Activated T-helper 1 cell treated with anti-CD3 and anti-CD28 coated beads, Interleukin-12 subunit alpha, Interleukin-12 subunit beta, Interleukin-2, Interleukin-4 antibody, amounts not matched to agents 30 ng/mL and 10 ng/mL and 1 ng/mL, durations not matched to agents 14 hours and 24 hours and 36 hours (primary cell): ENCODE results near the gene TRIO. TPM values are rescaled to one million over a fixed set of nuclear protein-coding genes. Genes with fewer than 3 reads are reported as not detected.
A peak's percentile ranks its signal among the peaks of the same experiment; 100 is the strongest.
"Not testable (repeated sequence)": the region's sequence is repeated elsewhere in the genome, so short reads cannot be mapped to it uniquely, and the experiment has no call there.

Source experiments
- DNase-seq: peaks from one replicate; pipeline ENCODE4 v3.0.0; 2021; ENCODE audit warnings: low spot score
- H3K27ac Mint-ChIP-seq: one replicate; pipeline ENCODE4 v1.8.0; 2021; ENCODE audit warnings: mild to moderate bottlenecking, mixed read lengths
- H3K27me3 Mint-ChIP-seq: one replicate; pipeline ENCODE4 v1.8.0; 2022; ENCODE audit warnings: mild to moderate bottlenecking, moderate library complexity, mixed read lengths; ENCODE audit not compliant: insufficient read depth
- H3K36me3 Mint-ChIP-seq: one replicate; pipeline ENCODE4 v1.8.0; 2021; ENCODE audit warnings: low read depth, mixed read lengths
- H3K4me1 Mint-ChIP-seq: one replicate; pipeline ENCODE4 v1.8.0; 2021; ENCODE audit warnings: low read depth, mixed read lengths
- H3K4me3 Mint-ChIP-seq: one replicate; pipeline ENCODE4 v1.8.0; 2021; ENCODE audit warnings: mild to moderate bottlenecking, moderate library complexity, mixed read lengths
- H3K9me3 Mint-ChIP-seq: one replicate; pipeline ENCODE4 v1.8.0; 2021; ENCODE audit warnings: mixed read lengths
- intact Hi-C: fragments of 100-400 bp; cut with micrococcal nuclease; formaldehyde crosslinking; loops from one replicate; pipeline ENCODE4 v1.15.1; 2024
- total RNA-seq: library from RNA; stranded (reverse); gene quantifications from 2 replicates; pipeline ENCODE4 v1.2.3, GENCODE V29; 2022

Gene TRIO
- 10.2 and 11.4 TPM in 2 replicates for total RNA-seq

DNA sequence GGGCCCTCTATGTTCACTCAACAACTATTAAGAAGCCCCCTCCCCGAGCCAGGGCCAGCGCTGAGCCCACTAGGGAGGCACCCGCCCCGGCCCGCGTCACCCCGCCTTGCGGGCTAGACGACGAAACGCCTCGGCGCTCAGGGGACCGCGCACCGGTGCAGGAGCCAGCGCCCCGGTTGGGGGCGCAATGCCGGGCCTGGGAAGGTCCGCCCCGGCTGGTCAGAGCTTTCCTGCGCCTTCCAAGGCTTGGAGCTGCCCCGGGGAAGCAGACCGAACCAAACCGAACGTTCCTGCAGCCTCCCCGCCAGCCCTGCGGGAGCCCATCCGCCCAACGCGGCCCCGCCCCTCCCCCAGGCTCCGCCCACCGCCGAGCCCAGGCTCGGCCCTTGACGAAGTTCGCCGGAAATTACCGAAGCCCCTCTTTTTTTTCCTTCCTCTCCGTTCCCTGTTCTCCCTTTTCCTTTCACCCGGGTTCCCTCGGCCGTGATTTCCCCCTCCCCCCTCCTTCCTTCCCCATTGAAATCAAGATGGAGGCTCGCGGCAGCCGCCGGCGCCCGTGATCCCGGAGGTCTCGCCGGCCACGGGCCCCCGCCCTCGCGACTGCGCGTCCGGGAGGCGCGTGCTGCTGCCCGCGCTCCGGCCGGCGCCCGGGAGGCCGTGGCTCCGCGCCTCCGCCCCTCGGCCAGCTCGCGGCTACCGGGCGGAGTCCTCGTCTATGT, at the start of gene TRIO:
TRIO (plus strand) TSS at position 516 of the 719 bp plus-strand sequence. CDS start 384 bp downstream, outside the sequence.
- Mint-ChIP-seq H3K4me1 (peaks cover 14% of the 10 kb centered on the region), H3K27me3 (peaks cover 51% of the 10 kb centered on the region), H3K36me3 (no peaks in the 10 kb centered on the region), H3K9me3 (no peaks in the 10 kb centered on the region), H3K4me3 (peak within 1 kb of the TSS; percentile 83), H3K27ac (peak within 1 kb of the TSS; percentile 72)
- peak; percentile 66 for DNase-seq
- intact Hi-C loops = loop anchor here (2.0 to 10.0 kb wide), 5 partner anchors 34 to 732 kb away; partner anchors contain the start of genes ANKH, OTULIN and OTULINL

- H3K36me3 Mint-ChIP-seq, H3K4me3 Mint-ChIP-seq, H3K9me3 Mint-ChIP-seq, H3K27me3 Mint-ChIP-seq, H3K27ac Mint-ChIP-seq, DNase-seq, H3K4me1 Mint-ChIP-seq, intact Hi-C loops: not testable (repeated sequence)
These were observed 45.8 kb upstream of the TRIO start for GRCh38 chr5:14097380-14097779.

GRCh38 chr5:14097998-14098471, 45.1 kb upstream of the TRIO start:
- no peaks in the 10 kb centered on the region for H3K4me1 Mint-ChIP-seq
- H3K36me3 Mint-ChIP-seq = no peaks in the 10 kb centered on the region
- no peaks in the 10 kb centered on the region for H3K9me3 Mint-ChIP-seq
- H3K4me3 Mint-ChIP-seq = no peak overlapping the region
- intact Hi-C loops = no loop called here
- peaks cover 3% of the 10 kb centered on the region for H3K27me3 Mint-ChIP-seq
- no peak overlapping the region for H3K27ac Mint-ChIP-seq
- DNase-seq = no peak

- H3K27me3 Mint-ChIP-seq = peaks cover 7% of the 10 kb centered on the region
- no peak overlapping the region for H3K4me3 Mint-ChIP-seq
- intact Hi-C loops = loop anchor here (10.0 kb wide), 1 partner anchor 255 kb away; no protein-coding TSS in a partner anchor
- DNase-seq = no peak
- H3K9me3 Mint-ChIP-seq = no peaks in the 10 kb centered on the region
- no peaks in the 10 kb centered on the region for H3K36me3 Mint-ChIP-seq
- no peak overlapping the region for H3K27ac Mint-ChIP-seq
- H3K4me1 Mint-ChIP-seq = no peaks in the 10 kb centered on the region
These were observed 42.9 kb upstream of the TRIO start for GRCh38 chr5:14100281-14100680.

DNA sequence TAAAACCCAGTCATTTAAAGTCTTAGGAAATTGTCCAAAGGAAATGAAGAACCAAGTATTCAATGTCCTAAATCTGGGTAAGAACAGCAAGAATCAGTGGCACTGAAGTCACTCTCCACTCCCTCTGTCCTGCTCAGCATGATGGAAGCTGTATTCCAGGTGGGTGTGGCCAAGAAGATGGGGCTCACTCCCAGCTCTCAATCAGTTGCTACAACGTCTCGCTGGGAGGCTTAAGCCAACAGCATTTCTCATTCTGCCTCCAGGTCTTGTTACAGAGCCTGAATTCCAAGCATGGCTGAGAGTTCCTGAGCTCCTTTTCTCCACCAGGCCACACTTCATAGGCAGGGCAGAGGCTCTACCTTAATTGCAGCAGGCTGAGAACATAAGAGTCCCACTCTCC, 41.2 kb upstream of the TRIO start:
- H3K27me3 Mint-ChIP-seq = peaks cover 10% of the 10 kb centered on the region
- no peak overlapping the region for H3K4me3 Mint-ChIP-seq
- H3K36me3 Mint-ChIP-seq = no peaks in the 10 kb centered on the region
- peaks cover 2% of the 10 kb centered on the region for H3K4me1 Mint-ChIP-seq
- no peaks in the 10 kb centered on the region for H3K9me3 Mint-ChIP-seq
- H3K27ac Mint-ChIP-seq = no peak overlapping the region
- intact Hi-C loops = loop anchor here (10.0 kb wide), 1 partner anchor 253 kb away; no protein-coding TSS in a partner anchor
- no peak for DNase-seq

DNA sequence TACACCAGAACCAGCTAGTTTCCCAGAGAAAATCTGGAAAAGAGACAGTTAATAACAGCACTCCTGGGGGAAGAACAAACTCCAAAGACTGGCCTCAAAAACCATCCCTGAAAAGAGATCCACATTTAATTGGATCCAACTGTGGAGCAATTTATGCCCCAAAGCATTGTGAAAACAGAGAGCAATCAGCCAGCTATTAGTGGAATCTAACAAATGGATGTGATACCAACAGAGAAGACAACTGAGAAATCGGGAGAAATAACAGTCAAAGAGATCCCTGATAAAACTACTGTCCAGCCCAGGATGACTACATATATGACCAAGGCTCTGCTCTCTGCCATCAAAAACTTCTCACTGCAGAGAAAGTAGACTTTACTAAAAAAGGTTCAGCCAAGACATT, 40.5 kb upstream of the TRIO start:
- Mint-ChIP-seq H3K9me3 (no peaks in the 10 kb centered on the region), H3K27ac (no peak overlapping the region), H3K36me3 (no peaks in the 10 kb centered on the region), H3K27me3 (peaks cover 12% of the 10 kb centered on the region), H3K4me3 (no peak overlapping the region), H3K4me1 (peaks cover 10% of the 10 kb centered on the region)
- intact Hi-C loops = loop anchor here (10.0 kb wide), 1 partner anchor 252 kb away; no protein-coding TSS in a partner anchor
- DNase-seq = no peak

DNA sequence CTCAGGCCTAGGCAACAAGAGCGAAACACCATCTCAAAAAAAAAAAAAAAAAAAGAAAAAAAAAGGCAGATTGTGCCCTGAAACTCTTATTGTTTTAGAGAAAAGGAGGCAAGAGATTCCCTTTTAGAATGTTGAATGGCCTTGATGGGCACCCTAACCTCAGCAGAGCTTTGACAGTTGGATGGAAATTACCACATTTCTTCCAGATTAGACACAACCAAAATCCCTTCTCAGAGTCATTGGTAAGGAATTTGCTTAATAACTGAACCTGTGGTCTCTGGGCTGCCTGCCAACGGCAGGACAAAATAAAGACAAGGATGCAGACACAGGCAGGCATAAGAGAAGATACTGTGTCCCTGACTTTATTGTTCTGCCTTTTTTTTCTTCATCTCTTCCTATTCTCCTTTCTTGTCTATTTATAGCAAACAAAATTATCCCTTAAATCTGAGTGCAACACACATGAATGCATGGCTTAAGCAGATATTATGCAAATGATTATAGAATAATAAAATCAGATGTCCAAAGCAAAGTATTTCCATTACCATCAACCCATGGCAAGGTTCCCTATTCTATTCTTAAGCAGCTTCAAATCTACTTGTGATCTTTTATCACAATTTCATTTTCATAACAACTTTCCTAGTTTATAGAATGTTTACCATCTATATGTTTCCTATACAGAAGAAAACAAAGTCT, 37.3 kb upstream of the TRIO start:
- intact Hi-C loops = loop anchor here (10.0 kb wide), 1 partner anchor 249 kb away; no protein-coding TSS in a partner anchor
- no peak for DNase-seq
- H3K36me3 Mint-ChIP-seq = no peaks in the 10 kb centered on the region

GRCh38 chr5:14107536-14107935, 35.6 kb upstream of the TRIO start:
- no peak overlapping the region for H3K27ac Mint-ChIP-seq
- H3K4me3 Mint-ChIP-seq = no peak overlapping the region
- DNase-seq = no peak
- peaks cover 14% of the 10 kb centered on the region for H3K27me3 Mint-ChIP-seq
- H3K9me3 Mint-ChIP-seq = no peaks in the 10 kb centered on the region
- intact Hi-C loops = loop anchor here (10.0 kb wide), 1 partner anchor 247 kb away; no protein-coding TSS in a partner anchor
- peaks cover 26% of the 10 kb centered on the region for H3K4me1 Mint-ChIP-seq
- no peaks in the 10 kb centered on the region for H3K36me3 Mint-ChIP-seq

More for the DNA sequence above, 37.3 kb upstream of the TRIO start:
- Mint-ChIP-seq H3K4me1 (peaks cover 26% of the 10 kb centered on the region), H3K27me3 (peaks cover 14% of the 10 kb centered on the region), H3K27ac (no peak overlapping the region), H3K9me3 (no peaks in the 10 kb centered on the region), H3K4me3 (no peak overlapping the region)

DNA sequence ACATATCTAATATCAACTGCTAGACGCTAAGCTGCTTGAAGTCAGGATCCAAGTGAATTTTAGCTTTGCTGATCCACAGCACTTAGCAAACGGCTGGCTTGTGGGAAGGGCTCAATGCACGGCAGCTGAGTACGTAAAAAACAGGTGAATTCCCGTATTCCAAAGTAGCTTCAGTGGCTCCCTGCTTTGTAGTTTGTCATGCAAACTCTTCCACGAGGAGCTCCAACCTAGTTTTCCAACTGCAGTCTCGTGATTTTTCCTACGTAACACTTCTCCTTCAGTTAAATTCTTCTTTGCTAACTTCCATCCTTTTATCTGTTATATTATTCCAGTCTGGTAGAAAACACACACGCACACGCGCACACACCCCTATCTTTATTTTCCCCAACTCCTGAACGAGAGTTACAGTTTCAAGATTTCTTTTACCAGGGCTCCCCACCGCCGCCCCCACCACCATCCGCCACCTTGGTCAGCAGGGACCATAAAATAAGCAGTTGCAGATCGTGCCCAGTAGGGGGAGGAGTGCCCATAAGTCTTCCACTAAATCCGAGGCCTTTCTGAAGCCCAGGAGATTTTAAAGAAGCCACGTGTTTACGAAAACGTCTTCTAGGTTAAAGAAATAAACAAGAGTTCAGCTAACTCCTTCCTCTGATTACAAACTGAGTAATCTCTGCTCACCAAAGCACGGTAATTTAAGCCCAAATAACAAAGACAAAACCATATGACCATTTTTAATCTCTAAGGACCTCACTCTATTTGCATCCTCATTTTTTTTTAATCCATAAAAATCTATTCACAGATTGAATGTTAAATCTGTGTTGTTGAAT, 34.8 kb upstream of the TRIO start:
- Mint-ChIP-seq H3K9me3 (no peaks in the 10 kb centered on the region), H3K27ac (peak overlapping the region; percentile 40), H3K4me1 (peaks cover 26% of the 10 kb centered on the region), H3K27me3 (peaks cover 12% of the 10 kb centered on the region), H3K4me3 (peak overlapping the region; percentile 61), H3K36me3 (no peaks in the 10 kb centered on the region)
- intact Hi-C loops = loop anchor here (1.0 to 10.0 kb wide), 4 partner anchors 34 to 246 kb away; partner anchors contain the start of gene TRIO
- DNase-seq = no peak

DNA sequence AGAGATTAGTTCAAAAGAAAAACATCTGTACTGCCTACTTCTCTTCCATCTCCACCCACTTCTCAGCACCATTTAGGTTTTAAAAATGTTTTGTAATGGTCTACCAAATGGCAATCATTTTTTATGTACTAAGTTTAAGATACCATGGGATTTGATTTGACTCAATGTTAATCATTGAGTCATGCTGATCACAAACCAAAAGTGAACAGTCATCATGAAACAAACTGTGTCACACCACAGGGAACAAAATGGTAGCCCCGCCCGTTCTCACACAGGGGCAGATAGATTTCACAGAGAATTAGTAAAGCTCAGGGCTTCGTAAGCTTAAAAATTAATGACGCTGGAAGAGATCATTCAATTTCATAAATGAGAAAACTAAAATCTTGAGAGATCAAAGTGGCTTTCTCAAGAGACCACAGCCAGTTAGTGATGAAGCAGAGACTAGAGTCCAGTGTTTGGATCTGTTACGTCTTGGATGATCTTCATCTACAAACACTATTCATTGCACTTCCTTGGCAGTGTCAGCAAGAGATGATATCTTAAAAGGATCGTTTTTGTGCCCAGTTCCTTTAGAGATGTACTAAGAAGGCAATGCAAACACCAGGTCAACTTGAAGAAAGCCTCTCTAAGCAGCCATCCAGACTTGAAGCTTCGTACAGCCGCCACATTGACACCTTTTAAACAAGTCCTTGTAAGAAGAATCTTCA, 33.9 kb upstream of the TRIO start:
- DNase-seq = peak; percentile 5
- Mint-ChIP-seq H3K4me3 (no peak overlapping the region), H3K27ac (no peak overlapping the region), H3K9me3 (no peaks in the 10 kb centered on the region), H3K4me1 (peaks cover 26% of the 10 kb centered on the region), H3K36me3 (no peaks in the 10 kb centered on the region), H3K27me3 (peaks cover 7% of the 10 kb centered on the region)
- intact Hi-C loops = loop anchor here (2.0 to 10.0 kb wide), 3 partner anchors 34 to 246 kb away; partner anchors contain the start of gene TRIO

- intact Hi-C loops = loop anchor here (2.0 to 10.0 kb wide), 3 partner anchors 33 to 245 kb away; partner anchors contain the start of gene TRIO
- no peak for DNase-seq
- Mint-ChIP-seq H3K36me3 (no peaks in the 10 kb centered on the region), H3K27ac (no peak overlapping the region), H3K9me3 (no peaks in the 10 kb centered on the region), H3K4me3 (no peak overlapping the region), H3K27me3 (peaks cover 7% of the 10 kb centered on the region), H3K4me1 (peaks cover 26% of the 10 kb centered on the region)
These were observed 33.4 kb upstream of the TRIO start for GRCh38 chr5:14109771-14110170.

DNA sequence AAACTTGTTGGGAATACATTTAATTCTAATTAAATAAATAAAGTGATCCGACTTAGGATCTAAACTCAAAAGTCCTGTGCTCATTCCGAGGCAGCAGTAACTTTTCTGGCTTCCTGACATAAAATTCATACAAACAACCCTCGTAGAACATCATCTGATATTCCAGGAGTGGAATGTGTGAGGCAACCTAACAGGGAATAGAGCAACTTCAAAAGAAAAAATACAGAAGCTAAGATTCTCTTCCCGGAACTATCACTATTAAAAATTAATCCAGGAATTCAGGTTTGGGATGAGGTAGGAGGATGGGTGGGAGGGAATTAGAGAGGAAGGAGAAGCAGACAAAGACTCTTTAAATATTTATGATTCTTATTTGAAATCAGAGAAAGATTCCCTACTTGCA, 32.9 kb upstream of the TRIO start:
- Mint-ChIP-seq H3K27ac (no peak overlapping the region), H3K9me3 (no peaks in the 10 kb centered on the region), H3K27me3 (peaks cover 7% of the 10 kb centered on the region), H3K36me3 (no peaks in the 10 kb centered on the region), H3K4me3 (no peak overlapping the region), H3K4me1 (peaks cover 26% of the 10 kb centered on the region)
- intact Hi-C loops = no loop called here
- no peak for DNase-seq
